ENCODE results near the gene ACAA2. TPM values are rescaled to one million over a fixed set of nuclear protein-coding genes. Genes with fewer than 3 reads are reported as not detected.
A peak's percentile ranks its signal among the peaks of the same experiment; 100 is the strongest.

Gene ACAA2
- total and polyA plus RNA-seq, 4 donors = 37.5 to 117 (median 39.8) TPM

- WGBS, 2 donors = 64 to 65% methylated on average over 8 of the region's 8 CpGs
- Histone ChIP-seq H3K4me1 (ENCODE audit: control insufficient read depth in 1 of 2, insufficient read depth in 2 of 2, low read length in 2 of 2) (no peaks in the 10 kb centered on the region), H3K4me3 (ENCODE audit: low read length in 2 of 2) (no peak overlapping the region), H3K27me3 (ENCODE audit: control insufficient read depth in 1 of 2, insufficient read depth in 2 of 2, low read length in 1 of 2) (no peaks in the 10 kb centered on the region), H3K36me3 (ENCODE audit: control insufficient read depth in 1 of 2, insufficient read depth in 2 of 2, low read length in 1 of 2) (peaks cover 0 to 3% of the 10 kb centered on the region in 2 donors), H3K9me3 (ENCODE audit: control insufficient read depth, low read length) (peaks cover 6% of the 10 kb centered on the region), H3K27ac (ENCODE audit: low read depth in 1 of 2, low read length in 2 of 2) (no peak overlapping the region)
- DNase-seq (no peak), ATAC-seq (ENCODE audit: low FRiP score) (no peak)
- intact Hi-C loops (cut with DNase I) = no loop called here
Measured at GRCh38 chr18:49778826-49779465, 34.4 kb downstream of the ACAA2 start.

- H3K27me3 ChIP-seq (ENCODE audit: control insufficient read depth in 1 of 2, insufficient read depth in 2 of 2, low read length in 1 of 2) = no peaks in the 10 kb centered on the region
- H3K4me3 ChIP-seq (ENCODE audit: low read length in 2 of 2) = no peak overlapping the region
- H3K9me3 ChIP-seq (ENCODE audit: control insufficient read depth, low read length) = no peaks in the 10 kb centered on the region
- DNase-seq = no peak
- H3K4me1 ChIP-seq (ENCODE audit: control insufficient read depth in 1 of 2, insufficient read depth in 2 of 2, low read length in 2 of 2) = no peaks in the 10 kb centered on the region
- H3K27ac ChIP-seq (ENCODE audit: low read depth in 1 of 2, low read length in 2 of 2) = no peak overlapping the region
- intact Hi-C loops (cut with DNase I) = no loop called here
- WGBS, 2 donors = 89 to 97% methylated on average over 1 of the region's 1 CpG
- no peak for ATAC-seq (ENCODE audit: low FRiP score)
- H3K36me3 ChIP-seq (ENCODE audit: control insufficient read depth in 1 of 2, insufficient read depth in 2 of 2, low read length in 1 of 2) = no peaks in the 10 kb centered on the region
Measured at GRCh38 chr18:49769047-49769728, 44.1 kb downstream of the ACAA2 start.

GRCh38 chr18:49768051-49768391 is 45.3 kb downstream of the ACAA2 start:
- ATAC-seq (ENCODE audit: low FRiP score) = no peak
- Histone ChIP-seq H3K9me3 (ENCODE audit: control insufficient read depth, low read length) (no peaks in the 10 kb centered on the region), H3K4me1 (ENCODE audit: control insufficient read depth in 1 of 2, insufficient read depth in 2 of 2, low read length in 2 of 2) (no peaks in the 10 kb centered on the region), H3K27me3 (ENCODE audit: control insufficient read depth in 1 of 2, insufficient read depth in 2 of 2, low read length in 1 of 2) (no peaks in the 10 kb centered on the region), H3K27ac (ENCODE audit: low read depth in 1 of 2, low read length in 2 of 2) (no peak overlapping the region), H3K4me3 (ENCODE audit: low read length in 2 of 2) (no peak overlapping the region), H3K36me3 (ENCODE audit: control insufficient read depth in 1 of 2, insufficient read depth in 2 of 2, low read length in 1 of 2) (no peaks in the 10 kb centered on the region)
- no peak for DNase-seq
- 20 to 29% methylated on average over 5 of the region's 5 CpGs for WGBS, 2 donors
- intact Hi-C loops (cut with DNase I) = no loop called here

- ATAC-seq (ENCODE audit: low FRiP score) = no peak
- WGBS, 2 donors = 32 to 33% methylated on average over 11 of the region's 11 CpGs
- intact Hi-C loops (cut with DNase I) = no loop called here
Measured at GRCh38 chr18:49767111-49768050, 46.0 kb downstream of the ACAA2 start.

GRCh38 chr18:49766646-49767045 is 46.7 kb downstream of the ACAA2 start:
- 72 to 73% methylated on average over 4 of the region's 4 CpGs for WGBS, 2 donors
- intact Hi-C loops (cut with DNase I) = no loop called here
- ATAC-seq (ENCODE audit: low FRiP score) (no peak), DNase-seq (no peak)
- Histone ChIP-seq H3K4me3 (ENCODE audit: low read length in 2 of 2) (no peak overlapping the region), H3K27me3 (ENCODE audit: control insufficient read depth in 1 of 2, insufficient read depth in 2 of 2, low read length in 1 of 2) (no peaks in the 10 kb centered on the region), H3K9me3 (ENCODE audit: control insufficient read depth, low read length) (no peaks in the 10 kb centered on the region), H3K36me3 (ENCODE audit: control insufficient read depth in 1 of 2, insufficient read depth in 2 of 2, low read length in 1 of 2) (no peaks in the 10 kb centered on the region), H3K27ac (ENCODE audit: low read depth in 1 of 2, low read length in 2 of 2) (no peak overlapping the region), H3K4me1 (ENCODE audit: control insufficient read depth in 1 of 2, insufficient read depth in 2 of 2, low read length in 2 of 2) (no peaks in the 10 kb centered on the region)

More at GRCh38 chr18:49767111-49768050, 46.0 kb downstream of the ACAA2 start:
- Histone ChIP-seq H3K4me3 (ENCODE audit: low read length in 2 of 2) (no peak overlapping the region), H3K9me3 (ENCODE audit: control insufficient read depth, low read length) (no peaks in the 10 kb centered on the region), H3K27ac (ENCODE audit: low read depth in 1 of 2, low read length in 2 of 2) (no peak overlapping the region), H3K36me3 (ENCODE audit: control insufficient read depth in 1 of 2, insufficient read depth in 2 of 2, low read length in 1 of 2) (no peaks in the 10 kb centered on the region), H3K4me1 (ENCODE audit: control insufficient read depth in 1 of 2, insufficient read depth in 2 of 2, low read length in 2 of 2) (no peaks in the 10 kb centered on the region), H3K27me3 (ENCODE audit: control insufficient read depth in 1 of 2, insufficient read depth in 2 of 2, low read length in 1 of 2) (no peaks in the 10 kb centered on the region)
- DNase-seq = no peak

GRCh38 chr18:49764032-49764431 is 49.3 kb downstream of the ACAA2 start:
- Histone ChIP-seq H3K4me3 (ENCODE audit: low read length in 2 of 2) (no peak overlapping the region), H3K27me3 (ENCODE audit: control insufficient read depth in 1 of 2, insufficient read depth in 2 of 2, low read length in 1 of 2) (no peaks in the 10 kb centered on the region), H3K36me3 (ENCODE audit: control insufficient read depth in 1 of 2, insufficient read depth in 2 of 2, low read length in 1 of 2) (no peaks in the 10 kb centered on the region), H3K9me3 (ENCODE audit: control insufficient read depth, low read length) (no peaks in the 10 kb centered on the region), H3K27ac (ENCODE audit: low read depth in 1 of 2, low read length in 2 of 2) (no peak overlapping the region), H3K4me1 (ENCODE audit: control insufficient read depth in 1 of 2, insufficient read depth in 2 of 2, low read length in 2 of 2) (no peaks in the 10 kb centered on the region)
- intact Hi-C loops (cut with DNase I) = no loop called here
- ATAC-seq (ENCODE audit: low FRiP score) (no peak), DNase-seq (no peak)
- WGBS, 2 donors = 35 to 42% methylated on average over 3 of the region's 3 CpGs

GRCh38 chr18:49763590-49763989 is 49.7 kb downstream of the ACAA2 start:
- Histone ChIP-seq H3K27ac (ENCODE audit: low read depth in 1 of 2, low read length in 2 of 2) (no peak overlapping the region), H3K36me3 (ENCODE audit: control insufficient read depth in 1 of 2, insufficient read depth in 2 of 2, low read length in 1 of 2) (no peaks in the 10 kb centered on the region), H3K9me3 (ENCODE audit: control insufficient read depth, low read length) (no peaks in the 10 kb centered on the region), H3K4me1 (ENCODE audit: control insufficient read depth in 1 of 2, insufficient read depth in 2 of 2, low read length in 2 of 2) (no peaks in the 10 kb centered on the region), H3K4me3 (ENCODE audit: low read length in 2 of 2) (no peak overlapping the region), H3K27me3 (ENCODE audit: control insufficient read depth in 1 of 2, insufficient read depth in 2 of 2, low read length in 1 of 2) (no peaks in the 10 kb centered on the region)
- no peak for DNase-seq
- no peak for ATAC-seq (ENCODE audit: low FRiP score)
- 94 to 100% methylated on average over 2 of the region's 2 CpGs for WGBS, 2 donors
- intact Hi-C loops (cut with DNase I) = no loop called here

- ATAC-seq (ENCODE audit: low FRiP score) (peak; percentile 33), DNase-seq (no peak)
- Histone ChIP-seq H3K4me1 (ENCODE audit: control insufficient read depth in 1 of 2, insufficient read depth in 2 of 2, low read length in 2 of 2) (no peaks in the 10 kb centered on the region), H3K4me3 (ENCODE audit: low read length in 2 of 2) (no peak overlapping the region), H3K36me3 (ENCODE audit: control insufficient read depth in 1 of 2, insufficient read depth in 2 of 2, low read length in 1 of 2) (no peaks in the 10 kb centered on the region), H3K27ac (ENCODE audit: low read depth in 1 of 2, low read length in 2 of 2) (no peak overlapping the region), H3K9me3 (ENCODE audit: control insufficient read depth, low read length) (no peaks in the 10 kb centered on the region), H3K27me3 (ENCODE audit: control insufficient read depth in 1 of 2, insufficient read depth in 2 of 2, low read length in 1 of 2) (no peaks in the 10 kb centered on the region)
- 90 to 92% methylated on average over 33 to 35 of the region's 35 CpGs for WGBS, 2 donors
- intact Hi-C loops (cut with DNase I) = no loop called here
Measured at GRCh38 chr18:49762191-49763077, 50.9 kb downstream of the ACAA2 start.
